Thyroid gland (tissue), 4 donors: ENCODE results near the gene PRG3.

Source experiments
- CTCF ChIP-seq, 6 experiments: fragments of 200-600 bp in 3 of 6; fragments of 450-650 bp in 3 of 6; sonication (generic) in 3 of 6; IDR thresholded peaks; one replicate each; pipeline ENCODE4 v1.5.1; 2016 to 2019; ENCODE audit warnings: antibody characterized with exemption in 6 of 6, mild to moderate bottlenecking in 2 of 6, inconsistent platforms in 1 of 6, moderate library complexity in 1 of 6
- POLR2A ChIP-seq, 2 donors: fragments of 450-650 bp; IDR thresholded peaks; one replicate each; pipeline ENCODE4 v1.6.1; 2017; ENCODE audit warnings: antibody characterized with exemption in 2 of 2, mild to moderate bottlenecking in 2 of 2, moderate library complexity in 1 of 2

GRCh38 chr11:57342702-57343101 is 38.2 kb downstream of the PRG3 start:
- TF ChIP-seq CTCF (IDR thresholded peaks at IDR 0.05) (no peak), POLR2A (IDR thresholded peaks at IDR 0.05) (no peak)
